ENCODE data around the gene SPACA9.

DNA sequence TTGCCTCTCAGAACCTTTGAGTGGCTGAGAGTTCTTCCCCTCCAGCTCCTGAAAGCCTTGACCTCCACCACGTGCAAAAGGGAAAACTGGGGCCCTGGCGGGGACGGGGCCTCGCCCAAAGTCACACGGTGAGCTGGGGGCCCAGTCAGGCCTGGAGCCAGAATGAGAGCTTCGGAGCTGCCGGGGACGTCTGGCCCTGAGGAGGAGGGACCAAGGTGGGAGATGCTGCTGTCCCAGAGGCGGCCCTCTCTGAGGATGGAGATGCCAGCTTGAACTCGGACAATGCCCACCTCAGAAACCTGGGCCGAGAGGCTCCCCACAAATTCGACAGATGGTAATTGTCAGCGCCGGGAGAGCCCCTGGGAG, 1.3 kb upstream of the SPACA9 start:
- no peak for TF ChIP-seq POLR2A (IDR thresholded peaks at IDR 0.05)
- TF ChIP-seq, protein P1, sequence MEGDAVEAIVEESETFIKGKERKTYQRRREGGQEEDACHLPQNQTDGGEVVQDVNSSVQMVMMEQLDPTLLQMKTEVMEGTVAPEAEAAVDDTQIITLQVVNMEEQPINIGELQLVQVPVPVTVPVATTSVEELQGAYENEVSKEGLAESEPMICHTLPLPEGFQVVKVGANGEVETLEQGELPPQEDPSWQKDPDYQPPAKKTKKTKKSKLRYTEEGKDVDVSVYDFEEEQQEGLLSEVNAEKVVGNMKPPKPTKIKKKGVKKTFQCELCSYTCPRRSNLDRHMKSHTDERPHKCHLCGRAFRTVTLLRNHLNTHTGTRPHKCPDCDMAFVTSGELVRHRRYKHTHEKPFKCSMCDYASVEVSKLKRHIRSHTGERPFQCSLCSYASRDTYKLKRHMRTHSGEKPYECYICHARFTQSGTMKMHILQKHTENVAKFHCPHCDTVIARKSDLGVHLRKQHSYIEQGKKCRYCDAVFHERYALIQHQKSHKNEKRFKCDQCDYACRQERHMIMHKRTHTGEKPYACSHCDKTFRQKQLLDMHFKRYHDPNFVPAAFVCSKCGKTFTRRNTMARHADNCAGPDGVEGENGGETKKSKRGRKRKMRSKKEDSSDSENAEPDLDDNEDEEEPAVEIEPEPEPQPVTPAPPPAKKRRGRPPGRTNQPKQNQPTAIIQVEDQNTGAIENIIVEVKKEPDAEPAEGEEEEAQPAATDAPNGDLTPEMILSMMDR (IDR thresholded peaks at IDR 0.05): no peak
